ENCODE results near the gene SERBP1.

Gene SERBP1

DNA sequence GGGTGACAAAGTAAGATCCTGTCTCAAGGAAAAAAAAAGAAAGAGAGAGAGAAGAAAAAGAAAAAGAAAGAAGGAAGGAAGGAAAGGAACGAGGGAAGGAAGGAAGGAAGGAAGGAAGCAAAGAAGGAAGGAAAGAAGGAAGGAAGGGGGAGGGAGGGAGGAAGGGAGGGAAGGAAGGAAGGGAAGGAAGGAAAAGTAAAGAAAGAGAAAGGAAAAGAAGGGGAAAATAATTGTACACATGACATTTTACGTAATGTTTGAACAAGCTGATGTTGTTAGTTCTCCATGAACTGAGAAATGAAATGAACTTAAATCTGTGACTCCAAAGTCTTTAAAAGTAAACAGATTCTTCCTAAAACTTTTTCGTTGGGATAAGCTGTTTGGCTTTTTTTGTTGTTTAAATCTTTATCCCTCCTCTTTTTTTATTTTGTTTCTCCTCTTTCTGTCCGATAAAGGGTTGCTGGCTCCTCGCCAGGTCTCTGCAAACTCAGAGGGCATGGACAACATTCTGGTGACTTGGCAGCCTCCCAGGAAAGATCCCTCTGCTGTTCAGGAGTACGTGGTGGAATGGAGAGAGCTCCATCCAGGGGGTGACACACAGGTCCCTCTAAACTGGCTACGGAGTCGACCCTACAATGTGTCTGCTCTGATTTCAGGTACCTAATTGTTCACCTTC is 62.7 kb downstream of the SERBP1 start:
- Mint-ChIP-seq H3K9me3 (no peaks in the 10 kb centered on the region), H3K4me1 (peaks cover 3% of the 10 kb centered on the region), H3K36me3 (ENCODE audit: low read depth) (no peaks in the 10 kb centered on the region), H3K4me3 (no peak overlapping the region), H3K27ac (no peak overlapping the region), H3K27me3 (ENCODE audit: low read depth) (peaks cover 5% of the 10 kb centered on the region)
- no peak for TF ChIP-seq CTCF (IDR thresholded peaks at IDR 0.05; ENCODE audit: unreplicated experiment in 3 of 3)

- H3K9me3 Mint-ChIP-seq, result no peaks in the 10 kb centered on the region
- no peaks in the 10 kb centered on the region for H3K4me1 Mint-ChIP-seq
- H3K36me3 Mint-ChIP-seq (ENCODE audit: low read depth), result no peaks in the 10 kb centered on the region
- no peak overlapping the region for H3K4me3 Mint-ChIP-seq
- no peak overlapping the region for H3K27ac Mint-ChIP-seq
- no peaks in the 10 kb centered on the region for H3K27me3 Mint-ChIP-seq (ENCODE audit: low read depth)
- TF ChIP-seq CTCF (IDR thresholded peaks at IDR 0.05; ENCODE audit: unreplicated experiment in 3 of 3), result no peak
Observed at GRCh38 chr1:67361641-67362040, 68.6 kb downstream of the SERBP1 start.

DNA sequence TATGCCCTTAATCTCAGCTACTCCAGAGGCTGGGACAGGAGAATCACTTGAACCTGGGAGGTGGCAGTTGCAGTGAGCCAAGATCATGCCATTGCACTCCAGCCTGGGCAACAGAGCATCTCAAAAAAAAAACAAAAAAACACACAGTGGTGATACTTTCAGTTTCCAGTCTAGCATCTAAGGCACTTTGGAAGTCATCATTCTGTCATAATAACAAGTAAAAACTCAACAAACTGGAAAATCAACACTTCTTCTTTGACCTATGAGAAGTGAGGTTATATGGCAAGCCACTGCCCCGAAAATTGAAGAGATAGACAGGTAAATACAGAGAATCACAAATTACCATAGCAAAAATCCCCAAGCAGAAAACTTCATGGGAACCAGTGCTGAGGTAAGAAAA is 70.6 kb downstream of the SERBP1 start:
- TF ChIP-seq CTCF (IDR thresholded peaks at IDR 0.05; ENCODE audit: unreplicated experiment in 3 of 3), result no peak
- no peaks in the 10 kb centered on the region for H3K9me3 Mint-ChIP-seq
- no peaks in the 10 kb centered on the region for H3K27me3 Mint-ChIP-seq (ENCODE audit: low read depth)
- H3K36me3 Mint-ChIP-seq (ENCODE audit: low read depth), result no peaks in the 10 kb centered on the region
- no peak overlapping the region for H3K27ac Mint-ChIP-seq
- no peaks in the 10 kb centered on the region for H3K4me1 Mint-ChIP-seq
- no peak overlapping the region for H3K4me3 Mint-ChIP-seq
